Adrenal gland (tissue), 12 donors: ENCODE results near the gene GHDC. TPM values are rescaled to one million over a fixed set of nuclear protein-coding genes. Genes with fewer than 3 reads are reported as not detected.

Experiments used
- DNase-seq, 7 donors: peaks; one replicate each; pipeline ENCODE4 v3.0.0-alpha.2; 2019 to 2020
- H3K27ac ChIP-seq, 5 donors: fragments of 200-600 bp; sonication (generic) in 4 of 5; 1 replicate in 3 of 5; 2 replicates in 2 of 5; pipeline versions ENCODE4 v1.5.1 to v1.8.0; 2016 to 2020; ENCODE audit warnings: mild to moderate bottlenecking in 1 of 5
- H3K27me3 ChIP-seq: fragments of 200-600 bp; 2 replicates; pipeline ENCODE4 v1.8.0; 2021
- H3K36me3 ChIP-seq, 2 donors: fragments of 200-600 bp; replicated peaks in 1 of 2; 1 replicate in 1 of 2; 2 replicates in 1 of 2; pipeline versions ENCODE4 v1.5.1 to v1.8.0; 2018 to 2022
- H3K4me1 ChIP-seq, 2 donors: fragments of 200-600 bp; replicated peaks in 1 of 2; 1 replicate in 1 of 2; 2 replicates in 1 of 2; pipeline versions ENCODE4 v1.5.1 to v1.8.0; 2018 to 2021
- H3K4me3 ChIP-seq, 4 donors: fragments of 200-600 bp; sonication (generic) in 3 of 4; one replicate each; pipeline ENCODE4 v1.5.1; 2016 to 2018
- H3K9me3 ChIP-seq, 3 donors: fragments of 200-600 bp; sonication (generic) in 1 of 3; replicated peaks in 1 of 3; 1 replicate in 2 of 3; 2 replicates in 1 of 3; pipeline versions ENCODE4 v1.5.1 to v1.8.0; 2016 to 2021
- CTCF ChIP-seq, 6 experiments: fragments of 450-650 bp in 4 of 6; fragments of 200-600 bp in 2 of 6; sonication (generic) in 1 of 6; IDR thresholded peaks; 1 replicate in 5 of 6; 2 replicates in 1 of 6; pipeline versions ENCODE4 v1.5.1 to v1.8.0; 2016 to 2021; ENCODE audit warnings: antibody characterized with exemption in 6 of 6, mild to moderate bottlenecking in 2 of 6, moderate library complexity in 1 of 6
- POLR2A ChIP-seq, 2 donors: fragments of 450-650 bp; IDR thresholded peaks; one replicate each; pipeline ENCODE4 v1.6.1; 2017; ENCODE audit warnings: antibody characterized with exemption in 2 of 2, mild to moderate bottlenecking in 2 of 2, moderate library complexity in 1 of 2
- WGBS, 4 donors: extraction: QIAGEN DNeasy Blood & Tissue Kit in 2 of 4; methylation state at CpG; one replicate each; pipeline versions ENCODE4 v1.1.5 to v1.1.7; 2013 to 2017; 5-methylcytosine and 5-hydroxymethylcytosine counted together
- intact Hi-C, 2 donors: fragments of 100-400 bp; cut with DNase I; formaldehyde crosslinking; loops; one replicate each; pipeline versions ENCODE4 v1.14.1 to v1.15.0; 2022 to 2023
- polyA plus RNA-seq, 3 donors: library from polyadenylated mRNA; stranded (reverse); fragments of 200-250 nt in 2 of 3; fragments of 350-450 nt in 1 of 3; fragmentation: Illumina TruSeq in 1 of 3; extraction: RNeasy Lipid Tissue Mini Kit (QIAGEN cat#74804) in 1 of 3; gene quantifications; one replicate each; pipeline ENCODE4 v1.2.3, GENCODE V29; 2013 to 2014
- total RNA-seq, 9 donors: library from RNA; depleted of rRNA in 4 of 9; stranded (reverse); fragments of >200 nt in 4 of 9; fragments of 120-200 nt in 1 of 9; fragmentation: NEBNext Ultra II Directional in 1 of 9; extraction: Animal tissue kit (Norgen Biotek cat#: 25700) in 1 of 9; gene quantifications; one replicate each; pipeline versions ENCODE4 v1.1.0 to v1.2.4, GENCODE V29; 2013 to 2023
- donor health status: healthy with polysubstance abuse.
- donor health status: Bipolar disorder and iron deficiency.
- donor health status: DM: yes; HTN: yes; CAD: no.
- donor health status: DM: no; HTN: no; CAD: no.
- donor health status: DM: no; HTN: no; CAD: no.
- donor health status: DM: yes; HTN: yes; CAD: no.

The GHDC gene
- total and polyA plus RNA-seq, 12 donors, result 10.5 to 344 (median 58.5) TPM

GRCh38 chr17:42167807-42168206, 26.5 kb downstream of the GHDC start:
- H3K36me3 ChIP-seq, result no peaks in the 10 kb centered on the region
- no peak for DNase-seq
- WGBS, 4 donors, result 85 to 90% (median 89%) methylated on average over 8 of the region's 8 CpGs
- intact Hi-C loops, result no loop called here
- TF ChIP-seq POLR2A (IDR thresholded peaks at IDR 0.05), result no peak
- no peak for TF ChIP-seq CTCF (IDR thresholded peaks at IDR 0.05)
- no peaks in the 10 kb centered on the region for H3K27me3 ChIP-seq
- H3K4me3 ChIP-seq, result no peak overlapping the region
- H3K27ac ChIP-seq, result no peak overlapping the region
- H3K4me1 ChIP-seq, result no peaks in the 10 kb centered on the region
- no peaks in the 10 kb centered on the region for H3K9me3 ChIP-seq

DNA sequence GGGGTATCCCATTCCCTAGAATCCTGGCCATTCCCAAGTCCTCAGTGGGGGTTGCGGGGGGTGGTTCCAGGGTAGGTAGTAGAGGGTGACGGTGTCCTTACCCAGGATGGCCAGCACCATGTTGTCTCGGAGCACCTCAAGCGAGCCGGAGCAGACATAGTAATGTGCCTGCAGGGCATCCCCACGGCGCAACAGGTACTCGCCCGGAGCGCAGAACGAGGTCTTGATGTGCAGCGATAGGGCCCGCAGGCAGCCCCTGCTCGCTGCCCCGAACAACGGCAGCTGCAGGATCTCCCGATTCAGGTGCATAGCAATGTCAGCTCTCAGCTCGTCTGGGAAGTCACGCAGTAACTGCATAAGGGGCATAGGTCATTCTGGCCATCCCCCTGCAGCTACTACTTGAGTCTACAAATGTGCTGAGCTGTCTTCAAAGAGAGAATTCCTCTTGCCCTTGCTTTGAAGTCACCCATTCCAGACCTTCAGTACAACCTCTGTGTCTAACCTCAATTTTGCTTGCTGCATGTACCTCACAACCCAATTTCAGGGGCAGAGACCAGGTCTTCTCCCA, 28.0 kb downstream of the GHDC start:
- Histone ChIP-seq H3K4me1 (no peaks in the 10 kb centered on the region), H3K36me3 (no peaks in the 10 kb centered on the region), H3K27ac (no peak overlapping the region), H3K4me3 (no peak overlapping the region), H3K27me3 (no peaks in the 10 kb centered on the region), H3K9me3 (no peaks in the 10 kb centered on the region)
- no peak for DNase-seq
- WGBS, 4 donors, result 89 to 98% (median 91%) methylated on average over 13 to 19 of the region's 19 CpGs
- intact Hi-C loops, result no loop called here
- TF ChIP-seq CTCF (IDR thresholded peaks at IDR 0.05) (no peak), POLR2A (IDR thresholded peaks at IDR 0.05) (no peak)

- intact Hi-C loops, result no loop called here
- TF ChIP-seq POLR2A (IDR thresholded peaks at IDR 0.05) (no peak), CTCF (IDR thresholded peaks at IDR 0.05) (no peak)
- no peaks in the 10 kb centered on the region for H3K36me3 ChIP-seq
- H3K4me1 ChIP-seq, result no peaks in the 10 kb centered on the region
- no peaks in the 10 kb centered on the region for H3K9me3 ChIP-seq
- WGBS, 4 donors, result 86 to 95% (median 88%) methylated on average over 6 of the region's 6 CpGs
- no peak overlapping the region for H3K27ac ChIP-seq
- no peak for DNase-seq
- no peaks in the 10 kb centered on the region for H3K27me3 ChIP-seq
- no peak overlapping the region for H3K4me3 ChIP-seq
Observed at GRCh38 chr17:42165751-42166150, 28.5 kb downstream of the GHDC start.

DNA sequence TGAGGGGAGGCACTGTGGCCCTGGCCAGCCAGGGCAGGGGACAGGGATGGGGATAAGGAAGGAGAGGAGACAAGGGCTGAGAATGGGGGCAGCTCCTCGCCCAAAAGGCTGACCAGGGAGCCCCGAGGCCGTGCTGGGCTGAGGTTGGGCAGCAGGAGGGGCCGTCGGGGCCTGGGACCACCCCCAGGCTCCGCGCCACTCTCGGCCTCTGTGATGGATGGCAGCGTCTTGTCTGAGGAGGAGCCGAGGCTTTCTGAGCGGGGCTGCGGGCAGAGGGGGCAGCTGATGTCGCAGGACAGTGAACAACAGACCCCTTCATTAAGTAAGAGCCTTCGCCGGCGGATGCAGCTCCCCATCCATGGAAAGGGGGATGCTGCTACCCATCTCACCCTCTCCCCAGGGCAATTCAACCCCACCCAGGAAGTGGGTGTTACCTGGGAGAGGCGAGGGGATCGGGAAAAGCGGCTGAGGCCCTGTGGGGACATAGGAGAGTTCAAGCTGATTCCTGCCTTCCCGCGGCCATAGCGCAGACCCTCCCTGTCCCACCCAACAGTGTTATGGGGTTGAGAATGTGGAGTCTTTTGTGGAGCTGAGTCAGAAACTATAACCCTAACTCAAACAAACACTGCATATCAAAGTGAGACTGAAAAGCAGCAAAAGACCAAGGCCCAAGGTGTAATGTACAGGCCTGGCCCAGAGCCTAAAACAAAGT, 30.4 kb downstream of the GHDC start:
- Histone ChIP-seq H3K36me3 (no peaks in the 10 kb centered on the region), H3K27ac (no peak overlapping the region), H3K9me3 (no peaks in the 10 kb centered on the region), H3K4me3 (no peak overlapping the region), H3K27me3 (no peaks in the 10 kb centered on the region), H3K4me1 (no peaks in the 10 kb centered on the region)
- TF ChIP-seq POLR2A (IDR thresholded peaks at IDR 0.05) (no peak), CTCF (IDR thresholded peaks at IDR 0.05) (no peak)
- intact Hi-C loops, result no loop called here
- DNase-seq, result no peak
- WGBS, 4 donors, result 56 to 61% (median 59%) methylated on average over 18 to 22 of the region's 22 CpGs
